ENCODE data around the gene CSRP1. TPM values are rescaled to one million over a fixed set of nuclear protein-coding genes. Genes with fewer than 3 reads are reported as not detected.

CSRP1 gene
- total and polyA plus RNA-seq, 4 donors = 143 to 278 (median 227) TPM

DNA sequence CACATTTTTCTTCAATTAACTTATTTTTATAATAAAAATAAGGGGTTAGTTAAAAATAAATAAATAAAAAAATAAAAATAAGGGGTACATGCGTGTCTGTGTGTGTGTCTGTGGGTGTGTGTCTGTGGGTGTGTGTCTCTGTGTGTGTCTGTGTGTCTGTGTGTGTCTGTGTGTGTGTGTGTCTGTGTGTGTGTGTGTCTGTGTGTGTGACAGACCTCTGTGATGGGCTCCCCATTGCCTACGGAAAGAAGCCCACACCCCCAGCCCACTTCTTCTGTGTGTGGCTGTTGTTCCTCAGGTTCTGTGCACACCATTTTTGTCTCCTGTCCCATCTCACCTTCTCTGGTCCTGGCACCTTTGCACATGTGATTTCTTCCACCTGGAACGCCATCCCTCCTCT, 47.9 kb downstream of the CSRP1 start:
- no peaks in the 10 kb centered on the region for H3K27me3 ChIP-seq (ENCODE audit: control insufficient read depth in 3 of 3, insufficient read depth in 3 of 3, low read length in 2 of 3)
- no peak for ATAC-seq (ENCODE audit: insufficient read depth, low FRiP score)
- H3K4me1 ChIP-seq (ENCODE audit: control insufficient read depth in 5 of 5, insufficient read depth in 5 of 5, low read length in 5 of 5) = peaks cover 0 to 27% (median 15%) of the 10 kb centered on the region in 5 donors
- H3K36me3 ChIP-seq (ENCODE audit: control insufficient read depth in 4 of 4, insufficient read depth in 4 of 4, low read length in 4 of 4) = peaks cover 0 to 2% (median 0%) of the 10 kb centered on the region in 4 donors
- no peak overlapping the region for H3K27ac ChIP-seq (ENCODE audit: low read depth in 1 of 2, low read length in 1 of 2)
- no peak for DNase-seq
- H3K4me3 ChIP-seq = no peak overlapping the region
- H3K9ac ChIP-seq (ENCODE audit: insufficient read depth in 1 of 2, low read length in 2 of 2) = no peak overlapping the region
- WGBS, 2 donors = 85 to 93% methylated on average over 3 of the region's 3 CpGs
- H3K9me3 ChIP-seq (ENCODE audit: control insufficient read depth in 4 of 4, insufficient read depth in 3 of 4, low read length in 3 of 4) = no peaks in the 10 kb centered on the region
- TF ChIP-seq CTCF (IDR thresholded peaks at IDR 0.05; ENCODE audit: control extremely low read depth, extremely low read depth) = no peak

DNA sequence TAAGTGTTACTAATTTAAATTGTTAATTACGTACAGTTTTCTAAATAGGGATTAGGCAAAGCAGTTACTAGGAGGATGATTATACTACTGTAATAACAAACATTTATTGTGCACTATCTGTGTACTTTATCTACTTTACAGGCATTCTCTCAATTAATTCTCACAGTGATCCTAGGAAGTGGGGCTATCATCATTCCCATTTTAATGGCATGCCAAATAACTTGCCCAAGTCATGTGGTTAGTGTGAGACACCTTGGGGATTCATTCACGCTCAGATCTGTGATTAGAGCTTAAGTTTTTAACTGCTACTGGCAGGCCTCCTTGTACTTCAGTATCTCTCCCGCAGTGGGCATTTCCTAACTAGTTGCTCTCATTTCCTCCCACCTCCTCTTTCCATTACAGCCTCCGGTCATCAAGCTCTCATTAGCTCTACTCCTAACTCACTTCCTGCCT, 49.4 kb downstream of the CSRP1 start:
- Histone ChIP-seq H3K27me3 (ENCODE audit: control insufficient read depth in 3 of 3, insufficient read depth in 3 of 3, low read length in 2 of 3) (no peaks in the 10 kb centered on the region), H3K9ac (ENCODE audit: insufficient read depth in 1 of 2, low read length in 2 of 2) (no peak overlapping the region), H3K4me3 (no peak overlapping the region), H3K4me1 (ENCODE audit: control insufficient read depth in 5 of 5, insufficient read depth in 5 of 5, low read length in 5 of 5) (peaks cover 0 to 27% (median 15%) of the 10 kb centered on the region in 5 donors), H3K27ac (ENCODE audit: low read depth in 1 of 2, low read length in 1 of 2) (peak overlapping the region; percentile 7 to 38), H3K9me3 (ENCODE audit: control insufficient read depth in 4 of 4, insufficient read depth in 3 of 4, low read length in 3 of 4) (no peaks in the 10 kb centered on the region), H3K36me3 (ENCODE audit: control insufficient read depth in 4 of 4, insufficient read depth in 4 of 4, low read length in 4 of 4) (no peaks in the 10 kb centered on the region)
- DNase-seq (peak in 2 of 3 donors; percentile 27 to 33), ATAC-seq (ENCODE audit: insufficient read depth, low FRiP score) (no peak)
- TF ChIP-seq CTCF (IDR thresholded peaks at IDR 0.05; ENCODE audit: control extremely low read depth, extremely low read depth) = no peak
- WGBS, 2 donors = 58 to 77% methylated on average over 4 of the region's 4 CpGs

DNA sequence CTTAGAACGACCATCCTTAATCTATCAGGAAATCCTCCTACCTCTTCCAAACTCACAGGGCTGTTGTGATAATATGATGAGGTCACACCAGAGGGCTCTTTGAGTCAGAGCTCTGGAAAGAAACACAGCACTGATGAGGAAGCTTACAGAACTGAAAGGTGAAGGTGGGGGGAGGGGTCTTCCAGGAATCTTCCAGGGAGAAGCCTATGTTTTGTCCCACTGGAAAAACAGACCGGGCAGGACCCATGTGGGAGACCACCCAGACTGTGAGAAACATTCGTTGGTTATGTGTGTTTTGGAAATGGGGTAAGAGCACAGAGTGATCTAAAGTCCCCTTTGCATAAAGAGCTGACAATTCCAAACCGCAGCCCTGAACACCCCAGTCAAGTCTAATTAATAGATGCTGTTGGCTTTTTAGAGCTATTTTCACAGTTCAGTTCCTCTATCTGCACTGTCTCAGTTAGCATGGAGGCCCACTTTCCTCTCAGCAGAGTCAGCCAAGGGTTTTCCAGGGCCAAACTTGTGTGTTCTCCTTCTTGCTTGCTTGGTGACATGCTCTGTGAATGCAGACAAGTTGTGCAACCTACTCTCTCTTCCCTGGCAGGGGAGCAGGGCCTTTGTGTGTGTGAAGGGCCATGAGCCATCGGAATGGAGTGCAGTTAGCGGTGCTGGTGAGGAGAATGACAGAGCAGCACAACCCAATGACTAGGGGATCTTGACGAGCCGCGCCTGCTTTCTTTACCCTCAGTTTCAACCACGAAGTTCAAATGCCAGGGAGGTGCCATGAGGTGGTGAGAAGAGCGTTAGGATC, 50.2 kb downstream of the CSRP1 start:
- 44 to 47% methylated on average over 11 of the region's 11 CpGs for WGBS, 2 donors

More for the DNA sequence above, 50.2 kb downstream of the CSRP1 start:
- H3K9ac ChIP-seq (ENCODE audit: insufficient read depth in 1 of 2, low read length in 2 of 2) = peak overlapping the region in 1 of 2 donors; percentile 4
- DNase-seq = peak; percentile 81 to 95 (median 93)
- no peaks in the 10 kb centered on the region for H3K9me3 ChIP-seq (ENCODE audit: control insufficient read depth in 4 of 4, insufficient read depth in 3 of 4, low read length in 3 of 4)
- no peak for TF ChIP-seq CTCF (IDR thresholded peaks at IDR 0.05; ENCODE audit: control extremely low read depth, extremely low read depth)
- ATAC-seq (ENCODE audit: insufficient read depth, low FRiP score) = peak; percentile 59
- no peaks in the 10 kb centered on the region for H3K36me3 ChIP-seq (ENCODE audit: control insufficient read depth in 4 of 4, insufficient read depth in 4 of 4, low read length in 4 of 4)
- peaks cover 0 to 27% (median 11%) of the 10 kb centered on the region in 5 donors for H3K4me1 ChIP-seq (ENCODE audit: control insufficient read depth in 5 of 5, insufficient read depth in 5 of 5, low read length in 5 of 5)
- H3K4me3 ChIP-seq = no peak overlapping the region
- H3K27me3 ChIP-seq (ENCODE audit: control insufficient read depth in 3 of 3, insufficient read depth in 3 of 3, low read length in 2 of 3) = no peaks in the 10 kb centered on the region
- H3K27ac ChIP-seq (ENCODE audit: low read depth in 1 of 2, low read length in 1 of 2) = peak overlapping the region; percentile 38 to 82

Data from lung (tissue), 12 donors.